ENCODE data around the gene CARHSP1. TPM values are rescaled to one million over a fixed set of nuclear protein-coding genes. Genes with fewer than 3 reads are reported as not detected.
A peak's percentile ranks its signal among the peaks of the same experiment; 100 is the strongest.

Gene CARHSP1
- polyA plus RNA-seq, 3 donors, result 32.0 to 60.3 (median 52.0) TPM

DNA sequence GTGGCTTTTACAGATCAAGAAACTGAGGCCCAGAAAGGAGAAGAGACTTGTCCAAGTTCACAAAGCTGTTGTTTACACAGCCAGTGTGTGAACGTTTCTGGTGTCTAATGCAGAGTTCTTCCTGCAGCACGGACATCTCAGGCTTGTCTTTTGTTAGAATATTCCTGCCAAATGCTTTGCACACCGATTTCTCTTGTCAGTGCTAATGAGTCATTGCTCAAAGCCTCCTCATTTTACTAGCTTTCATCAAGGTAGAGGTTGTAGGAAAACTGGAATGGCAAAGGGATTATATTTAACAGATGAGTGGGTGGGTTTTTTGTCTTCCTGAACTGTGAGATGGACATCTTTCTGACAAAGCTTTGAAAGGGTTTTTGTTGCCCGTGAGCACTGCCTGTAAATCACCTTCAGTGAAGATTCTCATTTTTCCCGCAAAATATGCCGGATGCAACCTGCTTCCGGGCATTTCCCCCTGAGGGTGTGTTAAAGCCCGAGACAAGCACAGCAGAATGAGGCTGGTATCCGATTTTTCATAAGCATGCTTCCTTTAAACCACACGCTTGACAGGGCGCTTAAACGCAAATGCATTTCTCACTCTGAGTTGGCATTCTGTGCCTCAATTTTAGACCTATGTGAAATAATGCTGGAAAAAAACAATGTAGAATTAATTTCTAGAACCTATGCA, 56.5 kb downstream of the CARHSP1 start:
- peaks cover 88 to 91% of the 10 kb centered on the region in 2 donors for H3K36me3 Mint-ChIP-seq
- H3K4me3 ChIP-seq (replicated peaks in 1 of 3; ENCODE audit: low read depth in 2 of 3, low read length in 3 of 3), result no peak overlapping the region
- H3K27ac ChIP-seq (ENCODE audit: low read depth in 1 of 2, low read length in 2 of 2), result no peak overlapping the region
- H4K20me1 ChIP-seq (ENCODE audit: insufficient read depth, low read length), result no peaks in the 10 kb centered on the region
- no peak overlapping the region for H3K27ac Mint-ChIP-seq
- TF ChIP-seq, protein P1, sequence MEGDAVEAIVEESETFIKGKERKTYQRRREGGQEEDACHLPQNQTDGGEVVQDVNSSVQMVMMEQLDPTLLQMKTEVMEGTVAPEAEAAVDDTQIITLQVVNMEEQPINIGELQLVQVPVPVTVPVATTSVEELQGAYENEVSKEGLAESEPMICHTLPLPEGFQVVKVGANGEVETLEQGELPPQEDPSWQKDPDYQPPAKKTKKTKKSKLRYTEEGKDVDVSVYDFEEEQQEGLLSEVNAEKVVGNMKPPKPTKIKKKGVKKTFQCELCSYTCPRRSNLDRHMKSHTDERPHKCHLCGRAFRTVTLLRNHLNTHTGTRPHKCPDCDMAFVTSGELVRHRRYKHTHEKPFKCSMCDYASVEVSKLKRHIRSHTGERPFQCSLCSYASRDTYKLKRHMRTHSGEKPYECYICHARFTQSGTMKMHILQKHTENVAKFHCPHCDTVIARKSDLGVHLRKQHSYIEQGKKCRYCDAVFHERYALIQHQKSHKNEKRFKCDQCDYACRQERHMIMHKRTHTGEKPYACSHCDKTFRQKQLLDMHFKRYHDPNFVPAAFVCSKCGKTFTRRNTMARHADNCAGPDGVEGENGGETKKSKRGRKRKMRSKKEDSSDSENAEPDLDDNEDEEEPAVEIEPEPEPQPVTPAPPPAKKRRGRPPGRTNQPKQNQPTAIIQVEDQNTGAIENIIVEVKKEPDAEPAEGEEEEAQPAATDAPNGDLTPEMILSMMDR (IDR thresholded peaks at IDR 0.05), result no peak
- peaks cover 0 to 1% (median under 1%) of the 10 kb centered on the region in 3 donors for H3K27me3 Mint-ChIP-seq (ENCODE audit: low read depth in 3 of 3)
- 98% methylated on average over 5 of the region's 12 CpGs for WGBS (ENCODE audit: insufficient coverage)
- no peaks in the 10 kb centered on the region for H3K27me3 ChIP-seq (ENCODE audit: control insufficient read depth in 2 of 2, insufficient read depth in 2 of 2, low read length in 2 of 2)
- DNase-seq, result no peak
- no peak overlapping the region for H3K9ac ChIP-seq (ENCODE audit: insufficient read depth, low read length, poor library complexity, severe bottlenecking)
- peaks cover 90 to 95% of the 10 kb centered on the region in 2 donors for H3K36me3 ChIP-seq (replicated peaks in 1 of 2; ENCODE audit: control insufficient read depth in 1 of 2, insufficient read depth in 2 of 2, low read length in 2 of 2)
- peaks cover 2% of the 10 kb centered on the region for H3K79me2 ChIP-seq (ENCODE audit: insufficient read depth, low read length)
- no peaks in the 10 kb centered on the region for H3K4me1 Mint-ChIP-seq
- no peaks in the 10 kb centered on the region for H3K9me3 ChIP-seq (replicated peaks in 1 of 2; ENCODE audit: control insufficient read depth in 1 of 2, insufficient read depth in 1 of 2, low read length in 2 of 2)
- no peak overlapping the region for H3K4me3 Mint-ChIP-seq
- H3K4me1 ChIP-seq (ENCODE audit: control insufficient read depth in 1 of 2, insufficient read depth in 2 of 2, low read length in 2 of 2), result no peaks in the 10 kb centered on the region
- H3K9me3 Mint-ChIP-seq, result no peaks in the 10 kb centered on the region
- H3K4me2 ChIP-seq (replicated peaks; ENCODE audit: extremely low read depth, low read length, poor library complexity, severe bottlenecking), result no peak overlapping the region
- intact Hi-C loops (cut with micrococcal nuclease), result no loop called here
- H2AFZ ChIP-seq (ENCODE audit: insufficient read depth, low read depth, low read length, poor library complexity, severe bottlenecking), result no peak overlapping the region

DNA sequence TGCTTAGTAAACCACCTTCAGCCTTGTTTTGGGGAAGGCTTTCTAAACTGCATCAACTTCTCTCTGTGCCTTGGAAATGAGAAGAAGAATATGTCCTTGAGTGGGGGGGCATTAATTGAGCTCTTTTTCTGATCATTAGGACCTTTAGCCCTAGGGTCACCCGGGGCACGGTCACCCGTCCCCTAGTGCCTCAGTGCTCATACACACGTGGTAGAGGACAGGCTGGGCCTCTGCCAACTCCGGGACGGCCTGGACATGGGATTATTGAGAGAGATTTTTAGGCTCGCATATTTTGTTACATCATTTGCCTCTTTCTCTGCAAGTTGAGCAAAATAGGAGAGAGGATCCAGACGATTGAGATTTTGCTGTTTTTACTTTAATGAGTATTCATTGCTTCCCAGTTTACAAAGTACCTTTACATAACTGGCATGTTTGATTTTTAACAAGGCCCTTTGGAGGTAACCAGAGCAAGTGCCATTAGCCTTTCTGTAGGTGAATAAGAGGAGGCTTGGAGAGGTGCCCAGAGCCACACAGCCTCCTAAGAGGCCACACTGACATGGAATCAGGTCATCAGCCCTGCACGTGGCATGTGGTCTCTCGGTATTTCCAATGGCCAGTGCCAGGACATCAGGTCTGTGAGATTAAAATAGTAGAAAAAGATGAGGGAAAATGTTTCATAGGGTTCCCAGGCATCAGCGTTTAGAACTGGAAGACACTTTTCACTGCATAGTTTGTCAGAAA, 60.0 kb downstream of the CARHSP1 start:
- Histone ChIP-seq H3K79me2 (ENCODE audit: insufficient read depth, low read length) (peaks cover 12% of the 10 kb centered on the region), H3K4me3 (replicated peaks in 1 of 3; ENCODE audit: low read depth in 2 of 3, low read length in 3 of 3) (no peak overlapping the region), H3K27me3 (ENCODE audit: control insufficient read depth in 2 of 2, insufficient read depth in 2 of 2, low read length in 2 of 2) (no peaks in the 10 kb centered on the region), H3K9ac (ENCODE audit: insufficient read depth, low read length, poor library complexity, severe bottlenecking) (no peak overlapping the region), H4K20me1 (ENCODE audit: insufficient read depth, low read length) (peaks cover 7% of the 10 kb centered on the region), H3K4me2 (replicated peaks; ENCODE audit: extremely low read depth, low read length, poor library complexity, severe bottlenecking) (no peak overlapping the region), H3K4me1 (ENCODE audit: control insufficient read depth in 1 of 2, insufficient read depth in 2 of 2, low read length in 2 of 2) (no peaks in the 10 kb centered on the region), H3K9me3 (replicated peaks in 1 of 2; ENCODE audit: control insufficient read depth in 1 of 2, insufficient read depth in 1 of 2, low read length in 2 of 2) (no peaks in the 10 kb centered on the region), H2AFZ (ENCODE audit: insufficient read depth, low read depth, low read length, poor library complexity, severe bottlenecking) (no peak overlapping the region), H3K27ac (ENCODE audit: low read depth in 1 of 2, low read length in 2 of 2) (no peak overlapping the region), H3K36me3 (replicated peaks in 1 of 2; ENCODE audit: control insufficient read depth in 1 of 2, insufficient read depth in 2 of 2, low read length in 2 of 2) (peaks cover 95 to 98% of the 10 kb centered on the region in 2 donors)
- WGBS (ENCODE audit: insufficient coverage), result 97% methylated on average over 7 of the region's 11 CpGs
- H3K4me3 Mint-ChIP-seq, result peak overlapping the region in 1 of 2 donors; percentile 10
- peaks cover 0 to 1% (median 1%) of the 10 kb centered on the region in 3 donors for H3K27me3 Mint-ChIP-seq (ENCODE audit: low read depth in 3 of 3)
- intact Hi-C loops (cut with micrococcal nuclease), result no loop called here
- peaks cover 88 to 100% of the 10 kb centered on the region in 2 donors for H3K36me3 Mint-ChIP-seq
- DNase-seq, result no peak
- TF ChIP-seq, protein P1 (IDR thresholded peaks at IDR 0.05), result no peak
- peak overlapping the region in 4 of 7 donors; percentile 4 to 34 (median 13) for H3K27ac Mint-ChIP-seq
- H3K9me3 Mint-ChIP-seq, result no peaks in the 10 kb centered on the region
- no peaks in the 10 kb centered on the region for H3K4me1 Mint-ChIP-seq
